Anterior cingulate cortex (tissue), 58 donors: ENCODE results near the gene BCAS3.
"Not testable (repeated sequence)": the region's sequence is repeated elsewhere in the genome, so short reads cannot be mapped to it uniquely, and the experiment has no call there.

ENCODE experiments used
- DNase-seq, 58 donors: peaks; one replicate each; lab custom pipeline; 2025; lab: John Stamatoyannopoulos, UW

BCAS3 gene

DNA sequence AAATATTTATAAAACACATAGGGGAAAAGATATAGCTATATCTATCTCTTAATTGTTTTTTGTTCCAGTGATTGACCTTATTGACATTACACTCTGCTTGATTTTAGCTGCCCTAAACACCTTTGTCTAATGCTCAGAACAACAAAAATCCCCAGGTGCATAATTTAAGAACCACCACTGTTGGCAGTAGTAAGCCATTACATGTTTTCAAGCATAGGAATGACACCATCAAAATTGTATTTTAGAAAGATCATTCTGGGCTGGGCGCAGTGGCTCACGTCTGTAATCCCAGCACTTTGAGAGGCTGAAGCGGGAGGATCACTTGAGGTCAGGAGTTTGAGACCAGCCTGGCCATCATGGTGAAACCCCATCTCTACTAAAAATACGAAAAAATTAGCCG is 364.7 kb downstream of the BCAS3 start:
- DNase-seq: not testable (repeated sequence)

DNA sequence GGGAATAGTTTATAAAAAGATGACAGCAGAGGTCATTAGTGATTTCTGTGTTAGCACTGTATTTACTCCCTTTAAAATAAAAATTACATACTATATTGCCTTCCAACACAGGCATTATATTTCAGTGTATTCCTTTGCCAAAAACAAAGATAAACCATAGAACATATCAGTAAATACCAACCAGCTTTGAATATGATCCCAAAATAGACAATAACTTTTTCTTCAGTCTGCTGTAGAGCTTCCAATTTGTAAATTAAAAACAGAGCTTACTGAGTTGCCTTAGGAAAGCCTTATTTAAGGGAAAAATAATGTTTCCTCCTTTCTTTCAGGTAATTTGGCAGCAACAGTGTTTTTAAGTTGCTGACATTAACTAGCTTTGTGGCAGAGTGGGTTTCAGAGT is 369.9 kb downstream of the BCAS3 start:
- no peak for DNase-seq

- no peak for DNase-seq
Measured at GRCh38 chr17:61048376-61049106, 370.9 kb downstream of the BCAS3 start.

- no peak for DNase-seq
Measured at GRCh38 chr17:61053469-61053868, 375.8 kb downstream of the BCAS3 start.

GRCh38 chr17:61054436-61054835 is 376.8 kb downstream of the BCAS3 start:
- DNase-seq: no peak

DNA sequence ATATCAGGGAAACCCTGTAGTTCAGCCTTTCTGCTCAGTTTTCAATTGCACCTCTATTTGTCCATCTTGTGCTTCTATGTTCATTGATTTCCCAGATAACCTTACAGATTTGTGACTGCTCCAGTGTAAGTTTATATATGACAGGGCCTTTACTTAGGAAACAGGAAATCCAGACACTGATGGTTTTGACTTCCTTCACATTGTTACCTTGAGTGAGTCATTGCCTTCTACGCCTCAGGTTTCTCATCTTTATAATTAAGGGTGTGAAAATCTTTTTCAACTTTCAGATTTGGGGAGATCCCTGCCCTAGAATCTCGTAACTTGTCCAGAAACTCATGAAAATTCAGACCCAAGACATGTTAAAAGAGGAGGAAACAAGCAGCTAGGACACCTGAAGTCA is 379.6 kb downstream of the BCAS3 start:
- DNase-seq: no peak

GRCh38 chr17:61058066-61058465 is 380.4 kb downstream of the BCAS3 start:
- peak in 4 of 58 donors; percentile 1 to 10 (median 8) for DNase-seq

DNA sequence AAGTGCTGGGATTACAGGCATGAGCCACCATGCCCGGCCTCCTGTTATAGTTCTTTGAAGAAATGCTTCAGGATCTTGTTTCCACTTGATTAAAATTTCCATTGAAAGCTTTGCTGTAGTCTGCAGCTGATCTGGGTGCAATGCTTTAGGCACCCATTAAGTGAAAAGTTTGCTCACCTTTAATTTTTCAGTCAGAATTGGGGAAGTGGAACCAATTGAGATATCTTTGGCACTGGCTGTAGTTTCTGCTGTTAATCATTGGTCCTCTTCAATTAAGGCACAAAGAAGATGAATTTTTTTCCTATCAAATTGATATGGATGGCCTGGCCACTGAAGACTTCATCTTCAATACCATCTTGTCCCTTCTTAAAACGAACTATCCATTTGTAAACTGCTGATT is 385.9 kb downstream of the BCAS3 start:
- DNase-seq: no peak

DNA sequence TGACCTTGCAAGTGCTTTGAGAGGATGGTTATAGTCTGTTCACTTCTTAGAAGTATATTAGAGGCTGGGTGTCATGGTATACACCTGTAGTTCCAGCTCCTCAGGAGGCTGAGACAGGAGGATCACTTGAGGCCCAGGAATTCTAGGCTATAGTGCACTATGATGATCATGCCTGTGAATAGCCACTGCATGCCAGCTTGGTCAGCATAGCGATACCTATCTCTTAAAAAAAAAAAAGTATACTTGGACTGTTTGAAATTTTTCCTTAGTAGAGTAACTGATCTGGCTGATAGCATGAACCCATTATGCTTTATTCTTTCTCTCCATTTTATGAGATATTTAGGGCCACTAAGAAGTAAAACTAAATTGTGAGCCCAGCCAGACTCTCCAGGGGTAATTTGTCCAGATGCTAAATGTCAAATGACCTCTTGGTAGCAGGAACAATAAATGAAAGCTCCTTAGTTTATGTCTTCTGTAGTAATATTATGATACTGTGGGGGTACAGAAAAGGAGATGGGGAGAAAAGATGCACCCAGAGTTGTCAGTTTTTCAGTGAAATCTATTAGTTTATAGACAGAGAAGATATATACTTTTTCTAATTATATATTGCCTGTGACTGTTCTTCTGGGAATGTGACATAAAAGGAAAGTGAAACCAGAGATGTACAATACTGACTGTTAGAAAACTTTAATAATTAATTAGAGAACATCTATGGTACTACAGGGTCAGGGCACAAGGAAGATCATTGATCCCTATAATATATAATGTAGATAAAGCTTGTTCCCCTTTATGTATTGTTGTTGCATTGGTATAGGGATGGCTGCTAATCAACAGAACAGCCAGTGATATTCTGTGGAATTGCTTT is 386.7 kb downstream of the BCAS3 start:
- no peak for DNase-seq

DNA sequence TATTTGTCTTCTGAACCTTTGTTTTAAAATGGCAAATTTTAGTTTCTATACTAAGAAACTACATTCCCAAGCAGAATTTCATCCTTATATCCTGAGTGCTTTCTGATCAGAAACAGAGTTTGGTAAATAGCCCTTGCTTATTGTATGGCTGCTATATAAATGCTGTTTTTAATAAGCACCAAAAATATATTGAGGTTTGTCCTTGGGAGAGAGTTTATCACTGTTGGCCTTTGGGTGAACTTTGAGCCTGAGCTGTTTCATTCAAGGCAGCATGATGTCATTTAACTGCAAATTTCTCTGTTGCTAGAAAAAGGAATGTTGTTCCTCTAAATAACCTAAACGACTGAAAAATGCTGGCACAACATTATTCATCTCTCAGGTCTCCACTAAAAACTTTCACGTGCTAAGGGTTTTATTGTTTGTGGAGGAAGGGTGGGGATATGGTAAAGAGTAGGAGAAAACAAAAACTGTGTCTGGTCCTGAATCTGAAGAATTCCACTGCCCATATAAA is 387.7 kb downstream of the BCAS3 start:
- no peak for DNase-seq

DNA sequence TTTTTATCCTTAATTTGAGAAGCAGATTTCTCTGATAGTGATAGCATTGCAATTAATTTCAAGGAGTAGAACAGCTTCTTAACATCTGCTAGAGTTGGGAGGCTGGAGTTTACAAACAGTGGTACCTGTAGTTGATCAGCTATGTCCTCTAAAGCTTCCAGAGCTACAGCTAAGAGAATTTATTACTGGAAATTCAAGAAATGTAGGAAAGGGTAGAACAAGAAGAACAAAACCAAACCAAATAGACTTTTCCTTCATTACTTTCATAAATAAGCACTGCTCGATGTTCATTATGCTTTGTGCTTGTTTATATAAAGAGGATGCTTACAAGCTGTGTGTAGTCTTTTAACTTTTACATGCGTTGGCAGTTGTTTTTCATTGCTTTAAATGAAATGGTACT is 388.4 kb downstream of the BCAS3 start:
- DNase-seq: no peak

DNA sequence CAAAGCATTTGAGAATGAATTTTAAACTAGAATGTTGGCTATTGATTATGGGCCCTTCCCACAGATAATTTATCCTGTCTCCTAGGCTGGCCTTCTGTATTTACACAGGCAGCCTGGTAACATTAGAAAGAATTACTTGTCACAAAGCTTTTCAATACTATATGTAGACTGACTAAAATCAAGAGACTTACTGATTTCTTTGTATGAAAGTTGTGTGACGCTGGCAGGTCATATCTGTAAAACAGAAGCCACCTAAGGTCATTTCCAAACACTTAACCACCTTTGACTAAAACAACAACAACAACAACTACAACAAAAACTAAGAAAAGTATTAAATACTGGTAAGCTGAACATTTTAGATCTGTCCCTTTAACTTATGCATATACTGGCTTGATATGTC is 393.0 kb downstream of the BCAS3 start:
- no peak for DNase-seq

GRCh38 chr17:61072648-61073047 is 395.0 kb downstream of the BCAS3 start:
- DNase-seq: no peak

GRCh38 chr17:61073131-61073530 is 395.5 kb downstream of the BCAS3 start:
- DNase-seq: no peak

GRCh38 chr17:61073799-61074513 is 396.3 kb downstream of the BCAS3 start:
- DNase-seq: no peak

DNA sequence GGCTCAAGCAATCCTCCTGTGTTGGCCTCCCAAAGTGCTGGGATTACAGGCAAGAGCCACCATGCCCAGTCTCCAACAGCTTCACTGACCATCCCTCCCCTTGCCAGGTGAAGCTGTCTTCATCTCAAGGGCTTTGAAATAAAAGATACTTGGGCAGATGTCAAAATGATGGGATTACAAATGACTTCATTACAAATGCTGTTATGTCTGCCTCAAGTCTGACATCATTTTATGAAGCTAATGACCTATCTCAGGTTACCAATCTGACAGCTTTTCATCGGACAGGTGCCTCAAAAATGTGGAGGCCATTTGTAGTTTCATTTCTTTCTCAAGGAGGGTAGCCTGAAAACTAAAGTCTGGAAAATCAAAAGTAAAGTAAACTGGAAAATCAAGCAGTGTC is 398.3 kb downstream of the BCAS3 start:
- DNase-seq: no peak

- DNase-seq: no peak
Measured at GRCh38 chr17:61076621-61077031, 399.0 kb downstream of the BCAS3 start.

GRCh38 chr17:61081959-61082358 is 404.3 kb downstream of the BCAS3 start:
- no peak for DNase-seq

- no peak for DNase-seq
Measured at GRCh38 chr17:61084260-61084659, 406.6 kb downstream of the BCAS3 start.

DNA sequence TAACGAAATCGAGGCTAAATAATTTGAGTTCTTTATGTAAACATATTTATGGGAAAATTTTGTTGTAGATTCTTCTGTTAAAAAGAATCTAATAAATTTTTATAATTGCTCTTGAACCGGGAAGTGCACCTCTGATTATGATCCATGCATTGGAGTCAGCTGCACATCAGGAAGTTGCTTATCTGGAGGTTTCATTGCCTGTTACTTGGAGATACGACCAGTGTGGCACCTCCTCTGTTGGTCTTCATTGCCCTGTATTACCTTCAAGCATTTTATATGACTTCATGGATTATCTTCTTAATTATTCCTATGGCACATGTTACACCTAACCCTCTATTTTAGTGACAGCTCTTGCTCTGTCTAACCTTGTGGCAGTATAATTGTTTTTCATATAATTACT is 409.4 kb downstream of the BCAS3 start:
- no peak for DNase-seq

GRCh38 chr17:61088556-61088955 is 410.9 kb downstream of the BCAS3 start:
- no peak for DNase-seq
